ENCODE data around the gene TAS2R40. TPM values are rescaled to one million over a fixed set of nuclear protein-coding genes. Genes with fewer than 3 reads are reported as not detected.

TAS2R40 gene
- total and polyA plus RNA-seq, 8 donors = not detected

DNA sequence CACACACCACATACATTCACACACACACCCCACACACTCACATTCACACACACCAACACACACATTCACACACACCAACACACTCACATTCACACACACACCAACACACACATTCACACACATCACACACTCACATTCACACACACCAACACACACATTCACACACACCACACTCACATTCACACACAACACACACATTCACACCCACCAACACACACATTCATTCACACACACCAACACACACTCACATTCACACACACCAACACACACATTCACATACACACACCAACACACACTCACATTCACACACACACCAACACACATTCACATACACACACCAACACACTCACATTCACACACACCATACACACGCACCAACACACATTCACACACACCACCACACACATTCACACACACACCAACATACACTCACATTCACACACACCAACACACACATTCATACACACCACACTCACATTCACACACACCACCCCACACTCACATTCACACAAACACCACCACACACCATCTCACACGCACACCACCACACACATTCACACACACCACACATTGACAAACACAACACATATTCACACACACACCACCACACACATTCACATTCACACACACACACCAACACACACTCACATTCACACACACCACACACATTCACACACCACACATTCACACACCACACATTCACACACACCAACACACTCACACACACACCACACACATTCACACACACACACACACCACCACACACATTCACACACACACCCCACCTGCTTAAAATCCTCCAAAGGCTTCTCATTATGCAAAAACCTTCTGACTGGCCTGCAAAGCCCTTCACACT is 9.0 kb downstream of the TAS2R40 start:
- H3K4me1 ChIP-seq = no peaks in the 10 kb centered on the region
- no peak overlapping the region for H3K27ac ChIP-seq
- H3K9me3 ChIP-seq = no peaks in the 10 kb centered on the region
- 86 to 89% methylated on average over 2 of the region's 2 CpGs for WGBS, 2 donors
- TF ChIP-seq, protein P1, sequence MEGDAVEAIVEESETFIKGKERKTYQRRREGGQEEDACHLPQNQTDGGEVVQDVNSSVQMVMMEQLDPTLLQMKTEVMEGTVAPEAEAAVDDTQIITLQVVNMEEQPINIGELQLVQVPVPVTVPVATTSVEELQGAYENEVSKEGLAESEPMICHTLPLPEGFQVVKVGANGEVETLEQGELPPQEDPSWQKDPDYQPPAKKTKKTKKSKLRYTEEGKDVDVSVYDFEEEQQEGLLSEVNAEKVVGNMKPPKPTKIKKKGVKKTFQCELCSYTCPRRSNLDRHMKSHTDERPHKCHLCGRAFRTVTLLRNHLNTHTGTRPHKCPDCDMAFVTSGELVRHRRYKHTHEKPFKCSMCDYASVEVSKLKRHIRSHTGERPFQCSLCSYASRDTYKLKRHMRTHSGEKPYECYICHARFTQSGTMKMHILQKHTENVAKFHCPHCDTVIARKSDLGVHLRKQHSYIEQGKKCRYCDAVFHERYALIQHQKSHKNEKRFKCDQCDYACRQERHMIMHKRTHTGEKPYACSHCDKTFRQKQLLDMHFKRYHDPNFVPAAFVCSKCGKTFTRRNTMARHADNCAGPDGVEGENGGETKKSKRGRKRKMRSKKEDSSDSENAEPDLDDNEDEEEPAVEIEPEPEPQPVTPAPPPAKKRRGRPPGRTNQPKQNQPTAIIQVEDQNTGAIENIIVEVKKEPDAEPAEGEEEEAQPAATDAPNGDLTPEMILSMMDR (IDR thresholded peaks at IDR 0.05) = no peak
- no peak for FAIRE-seq
- no peak overlapping the region for H3K4me3 ChIP-seq
- H3K36me3 ChIP-seq = no peaks in the 10 kb centered on the region
- no peaks in the 10 kb centered on the region for H3K27me3 ChIP-seq
- intact Hi-C loops (cut with DNase I) = no loop called here
- no peak for DNase-seq
- no peak for ATAC-seq

DNA sequence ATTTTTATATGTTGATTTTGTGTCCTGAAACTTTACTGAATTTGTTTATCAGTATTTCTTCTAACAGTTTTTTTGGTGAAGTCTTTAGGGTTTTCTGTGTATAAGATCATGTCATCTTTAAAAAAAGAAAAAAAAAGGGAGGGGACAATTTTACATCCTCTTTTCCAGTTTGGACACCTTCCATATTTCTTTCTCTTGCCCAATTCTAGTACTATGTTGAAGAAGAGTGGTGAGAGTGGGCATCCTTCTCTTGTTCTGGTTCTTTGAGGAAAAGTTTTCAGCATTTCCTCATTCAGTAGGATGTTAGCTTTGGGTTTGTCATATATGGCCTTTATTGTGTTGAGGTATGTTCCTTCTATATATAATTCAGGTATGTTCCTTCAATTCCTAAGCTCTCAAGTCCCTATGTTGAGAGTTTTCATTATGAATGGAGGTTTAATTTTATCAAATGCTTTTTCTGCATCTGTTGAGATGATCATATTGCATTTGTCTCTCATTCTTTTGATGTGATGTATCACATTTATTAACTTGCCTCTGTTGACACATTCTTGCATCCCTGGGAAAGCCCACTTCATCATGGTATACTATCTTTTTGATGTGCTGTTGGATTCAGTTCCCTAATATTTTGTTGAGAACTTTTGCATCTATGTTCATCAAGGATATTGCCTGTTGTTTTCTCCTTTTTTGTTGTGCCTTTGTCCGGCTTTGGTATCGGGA is 12.1 kb downstream of the TAS2R40 start:
- intact Hi-C loops (cut with DNase I) = no loop called here
- TF ChIP-seq, protein P1 (IDR thresholded peaks at IDR 0.05) = no peak
- WGBS, 2 donors = 100% methylated on average over 2 of the region's 2 CpGs
- H3K36me3 ChIP-seq = no peaks in the 10 kb centered on the region
- FAIRE-seq (no peak), ATAC-seq (no peak), DNase-seq (no peak)
- H3K9me3 ChIP-seq = no peaks in the 10 kb centered on the region
- H3K27me3 ChIP-seq = no peaks in the 10 kb centered on the region
- no peaks in the 10 kb centered on the region for H3K4me1 ChIP-seq
- no peak overlapping the region for H3K27ac ChIP-seq
- H3K4me3 ChIP-seq = no peak overlapping the region

DNA sequence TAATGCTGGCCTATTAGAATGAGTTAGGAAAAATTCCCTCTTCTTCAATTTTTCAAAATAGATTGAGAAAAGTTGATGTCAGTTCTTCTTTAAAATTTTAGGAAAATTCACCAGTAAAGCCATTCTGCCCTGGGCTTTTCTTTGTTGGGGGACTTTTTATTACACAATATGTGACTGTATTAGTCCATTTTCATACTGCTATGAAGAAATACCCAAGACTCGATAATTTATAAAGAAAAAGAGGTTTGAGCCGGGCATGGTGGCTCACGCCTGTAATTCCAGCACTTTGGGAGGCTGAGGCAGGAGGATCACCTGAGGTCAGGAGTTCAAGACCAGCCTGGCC is 12.7 kb downstream of the TAS2R40 start:
- intact Hi-C loops (cut with DNase I) = no loop called here
- DNase-seq (no peak), ATAC-seq (no peak), FAIRE-seq (no peak)
- no peaks in the 10 kb centered on the region for H3K9me3 ChIP-seq
- TF ChIP-seq, protein P1 (IDR thresholded peaks at IDR 0.05) = no peak
- 70 to 80% methylated on average over 3 of the region's 3 CpGs for WGBS, 2 donors
- H3K27me3 ChIP-seq = no peaks in the 10 kb centered on the region
- no peaks in the 10 kb centered on the region for H3K36me3 ChIP-seq
- H3K27ac ChIP-seq = no peak overlapping the region
- no peaks in the 10 kb centered on the region for H3K4me1 ChIP-seq
- H3K4me3 ChIP-seq = no peak overlapping the region

DNA sequence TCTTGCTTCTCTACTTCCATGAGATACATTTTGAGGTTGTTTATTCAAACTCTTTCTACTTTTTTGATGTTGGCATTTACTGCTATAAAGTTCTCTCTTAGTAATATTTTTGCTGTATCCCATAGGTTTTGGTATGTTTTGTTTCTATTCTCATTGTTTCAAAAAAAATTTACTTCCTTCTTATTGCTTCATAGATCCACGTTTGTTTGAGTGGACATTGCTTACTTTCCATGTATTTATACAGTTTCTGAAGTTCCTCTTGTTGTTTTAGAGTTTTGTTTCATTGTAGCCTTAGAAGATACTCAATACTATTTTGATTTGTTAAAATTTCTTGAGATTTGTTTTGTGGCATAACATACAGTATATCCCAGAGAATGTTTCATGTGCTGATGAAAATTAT is 13.7 kb downstream of the TAS2R40 start:
- Histone ChIP-seq H3K9me3 (no peaks in the 10 kb centered on the region), H3K36me3 (no peaks in the 10 kb centered on the region), H3K27me3 (no peaks in the 10 kb centered on the region), H3K4me3 (no peak overlapping the region), H3K4me1 (no peaks in the 10 kb centered on the region), H3K27ac (no peak overlapping the region)
- FAIRE-seq = no peak
- WGBS, 2 donors = 8 to 22% methylated on average over 1 of the region's 1 CpG
- DNase-seq = no peak
- intact Hi-C loops (cut with DNase I) = no loop called here
- no peak for ATAC-seq
- TF ChIP-seq, protein P1 (IDR thresholded peaks at IDR 0.05) = no peak
